Vagina (tissue), 2 donors: Measurements from ENCODE around the gene AGBL4. TPM values are rescaled to one million over a fixed set of nuclear protein-coding genes. Genes with fewer than 3 reads are reported as not detected.

Experiments
- DNase-seq, 2 donors: peaks; one replicate each; pipeline ENCODE4 v3.0.0-alpha.2; 2017; ENCODE audit errors: extremely low spot score in 2 of 2
- H3K27ac ChIP-seq: fragments of 200-600 bp; sonication (generic); one replicate; pipeline ENCODE4 v1.5.1; 2019
- H3K27me3 ChIP-seq: fragments of 200-600 bp; sonication (generic); one replicate; pipeline ENCODE4 v1.5.1; 2019
- H3K36me3 ChIP-seq, 2 donors: fragments of 200-600 bp; sonication (generic); one replicate each; pipeline ENCODE4 v1.5.1; 2017 to 2019
- H3K4me1 ChIP-seq: fragments of 200-600 bp; sonication (generic); one replicate; pipeline ENCODE4 v1.5.1; 2019
- H3K4me3 ChIP-seq, 2 donors: fragments of 200-600 bp; sonication (generic); 1 replicate in 1 of 2; 2 replicates in 1 of 2; pipeline ENCODE4 v1.5.1; 2016 to 2019
- H3K9me3 ChIP-seq: fragments of 200-600 bp; sonication (generic); one replicate; pipeline ENCODE4 v1.5.1; 2019
- POLR2A ChIP-seq, 2 donors: fragments of 450-650 bp; IDR thresholded peaks; one replicate each; pipeline ENCODE4 v1.6.1; 2017; ENCODE audit warnings: antibody characterized with exemption in 2 of 2, mild to moderate bottlenecking in 2 of 2, moderate library complexity in 2 of 2
- POLR2AphosphoS5 ChIP-seq, 2 donors: sonication (generic); formaldehyde crosslinking; IDR thresholded peaks; one replicate each; pipeline ENCODE4 v1.9.0; 2017; ENCODE audit warnings: antibody characterized with exemption in 2 of 2, mild to moderate bottlenecking in 2 of 2, low read depth in 1 of 2; ENCODE audit not compliant: insufficient read depth in 1 of 2
- intact Hi-C: fragments of 100-400 bp; cut with DNase I; formaldehyde crosslinking; loops from one replicate; pipeline ENCODE4 v1.15.1; 2023
- total RNA-seq: library from RNA; depleted of rRNA; stranded (reverse); fragments of >200 nt; gene quantifications from one replicate; pipeline ENCODE4 v1.2.3, GENCODE V29; 2016
- TF ChIP-seq, protein P1 (sequence below), 3 experiments: fragments of 450-650 bp in 2 of 3; fragments of 200-600 bp in 1 of 3; sonication (generic) in 1 of 3; IDR thresholded peaks; one replicate each; pipeline ENCODE4 v1.5.1; 2017 to 2019; ENCODE audit warnings: antibody characterized with exemption in 3 of 3, mild to moderate bottlenecking in 2 of 3, moderate library complexity in 2 of 3

Gene AGBL4
- total RNA-seq, 1 donor from 2014 or later: not detected

DNA sequence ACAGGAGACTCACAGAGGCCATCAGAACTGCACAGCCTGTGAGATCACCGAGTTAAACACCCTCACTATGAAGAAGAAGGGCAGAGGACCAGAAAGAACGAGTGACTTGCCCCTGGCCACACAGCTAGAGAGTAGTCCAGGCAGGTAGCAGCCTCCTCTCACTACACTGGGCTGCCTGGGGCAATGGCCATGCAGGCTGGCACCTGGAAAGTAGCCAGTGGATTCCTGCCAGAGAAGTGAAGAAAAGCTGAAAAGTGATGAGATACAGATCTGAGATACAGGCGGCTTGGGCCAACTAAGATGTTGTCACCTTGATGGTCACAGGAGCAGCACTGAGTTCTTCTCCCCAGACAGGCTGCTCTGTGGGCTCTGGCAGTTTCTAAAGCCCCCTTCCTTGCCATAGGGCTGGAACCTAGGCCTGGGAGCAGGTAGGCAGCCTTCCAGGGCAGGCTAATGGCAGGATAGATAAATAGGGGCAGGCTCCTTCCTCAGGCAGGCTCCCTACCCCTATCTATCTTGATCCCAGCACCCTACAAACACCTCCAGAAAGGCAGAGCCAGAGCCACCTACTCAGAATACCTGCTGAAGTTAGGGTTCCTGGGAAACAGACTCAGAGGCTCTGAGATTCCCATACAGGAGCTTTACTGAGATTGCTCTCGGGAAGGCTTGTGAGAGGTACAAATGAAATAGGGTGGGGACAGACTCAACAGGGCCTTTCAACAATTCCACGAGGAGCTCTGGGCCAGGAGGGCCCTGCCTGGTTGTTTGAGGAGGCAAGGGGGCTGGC lies 1353.3 kb downstream of the AGBL4 start:
- Histone ChIP-seq H3K4me3 (no peak overlapping the region), H3K27ac (no peak overlapping the region), H3K4me1 (no peaks in the 10 kb centered on the region), H3K9me3 (no peaks in the 10 kb centered on the region), H3K36me3 (no peaks in the 10 kb centered on the region), H3K27me3 (no peaks in the 10 kb centered on the region)
- no peak for TF ChIP-seq POLR2AphosphoS5 (IDR thresholded peaks at IDR 0.05; ENCODE audit: insufficient read depth in 1 of 2, low read depth in 1 of 2)
- TF ChIP-seq, protein P1, sequence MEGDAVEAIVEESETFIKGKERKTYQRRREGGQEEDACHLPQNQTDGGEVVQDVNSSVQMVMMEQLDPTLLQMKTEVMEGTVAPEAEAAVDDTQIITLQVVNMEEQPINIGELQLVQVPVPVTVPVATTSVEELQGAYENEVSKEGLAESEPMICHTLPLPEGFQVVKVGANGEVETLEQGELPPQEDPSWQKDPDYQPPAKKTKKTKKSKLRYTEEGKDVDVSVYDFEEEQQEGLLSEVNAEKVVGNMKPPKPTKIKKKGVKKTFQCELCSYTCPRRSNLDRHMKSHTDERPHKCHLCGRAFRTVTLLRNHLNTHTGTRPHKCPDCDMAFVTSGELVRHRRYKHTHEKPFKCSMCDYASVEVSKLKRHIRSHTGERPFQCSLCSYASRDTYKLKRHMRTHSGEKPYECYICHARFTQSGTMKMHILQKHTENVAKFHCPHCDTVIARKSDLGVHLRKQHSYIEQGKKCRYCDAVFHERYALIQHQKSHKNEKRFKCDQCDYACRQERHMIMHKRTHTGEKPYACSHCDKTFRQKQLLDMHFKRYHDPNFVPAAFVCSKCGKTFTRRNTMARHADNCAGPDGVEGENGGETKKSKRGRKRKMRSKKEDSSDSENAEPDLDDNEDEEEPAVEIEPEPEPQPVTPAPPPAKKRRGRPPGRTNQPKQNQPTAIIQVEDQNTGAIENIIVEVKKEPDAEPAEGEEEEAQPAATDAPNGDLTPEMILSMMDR (IDR thresholded peaks at IDR 0.05): no peak
- no peak for TF ChIP-seq POLR2A (IDR thresholded peaks at IDR 0.05)
- intact Hi-C loops: no loop called here
- no peak for DNase-seq

DNA sequence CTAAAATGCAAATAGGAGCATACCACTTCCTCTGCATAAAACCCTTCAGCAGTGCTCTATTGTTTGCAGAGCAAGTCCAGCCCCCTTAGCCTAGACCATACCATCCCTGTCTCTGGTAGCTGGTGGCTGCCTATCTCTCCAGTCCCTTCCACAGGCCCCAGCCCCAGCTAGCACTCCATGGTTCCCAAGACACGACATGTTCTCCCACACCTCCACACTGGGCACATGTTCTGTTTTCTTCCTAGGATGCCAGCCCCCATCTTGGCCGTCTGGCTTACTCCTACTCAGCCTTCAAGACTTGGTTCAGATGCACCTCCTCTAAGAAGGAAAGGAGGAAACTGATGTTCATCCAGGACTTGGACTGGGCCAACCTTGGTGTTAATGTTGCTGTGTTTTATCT lies 1355.4 kb downstream of the AGBL4 start:
- no peak for DNase-seq
- TF ChIP-seq, protein P1 (IDR thresholded peaks at IDR 0.05): no peak
- TF ChIP-seq POLR2A (IDR thresholded peaks at IDR 0.05) (no peak), POLR2AphosphoS5 (IDR thresholded peaks at IDR 0.05; ENCODE audit: insufficient read depth in 1 of 2, low read depth in 1 of 2) (no peak)
- intact Hi-C loops: no loop called here
- no peaks in the 10 kb centered on the region for H3K36me3 ChIP-seq
- H3K4me1 ChIP-seq: no peaks in the 10 kb centered on the region
- H3K4me3 ChIP-seq: no peak overlapping the region
- no peaks in the 10 kb centered on the region for H3K9me3 ChIP-seq
- no peaks in the 10 kb centered on the region for H3K27me3 ChIP-seq
- H3K27ac ChIP-seq: no peak overlapping the region

DNA sequence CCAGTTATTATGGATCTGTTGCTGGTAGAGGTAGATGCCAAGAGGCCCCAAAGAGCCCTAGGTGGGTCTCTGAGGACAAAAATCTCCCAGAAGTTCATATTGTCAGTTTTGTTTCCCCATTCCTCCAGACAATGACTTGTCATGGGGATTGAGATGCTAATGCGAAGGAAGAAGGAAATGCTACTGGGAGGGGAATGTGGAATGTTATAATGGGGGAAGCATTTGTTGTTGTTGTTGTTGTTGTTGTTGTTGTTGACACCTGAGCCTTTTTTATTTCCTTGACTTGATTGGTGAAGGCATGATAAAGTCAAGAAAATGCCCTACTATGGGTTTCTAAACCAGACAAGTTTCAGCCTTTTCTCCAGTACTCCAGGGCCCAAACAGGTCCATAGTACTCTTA lies 1356.0 kb downstream of the AGBL4 start:
- intact Hi-C loops: no loop called here

DNA sequence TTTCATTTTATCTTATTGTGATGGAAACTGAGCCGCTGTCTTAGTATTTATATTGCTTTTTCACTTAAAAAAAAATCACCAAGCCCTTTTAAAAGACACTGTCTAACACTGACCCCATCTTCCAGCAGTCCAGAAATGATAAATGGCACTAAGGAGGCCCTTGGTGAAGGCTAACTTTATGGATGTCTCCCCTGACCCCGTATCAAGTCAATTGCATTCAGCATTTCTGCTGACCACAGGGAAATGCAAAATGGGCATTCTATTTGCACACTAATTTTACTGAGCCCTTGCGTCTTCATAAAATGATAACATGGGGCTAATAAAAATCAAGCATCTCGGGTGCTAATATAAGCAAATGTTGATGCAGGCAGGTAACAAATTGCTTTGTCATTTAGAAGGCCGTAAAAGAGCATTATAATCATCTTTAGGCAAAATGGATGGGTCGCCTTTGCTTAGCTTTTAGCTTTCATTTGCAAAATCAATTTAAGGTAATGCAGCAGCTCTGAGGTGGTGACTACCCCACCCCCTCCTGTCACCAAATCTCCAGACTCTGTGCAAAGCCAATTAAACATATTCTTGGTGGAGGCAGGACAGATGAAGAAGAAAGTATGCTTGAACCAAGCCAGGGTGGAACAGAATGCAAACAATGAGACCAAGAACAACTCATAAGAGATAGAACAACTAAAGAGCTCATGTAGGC lies 1357.9 kb downstream of the AGBL4 start:
- no peak for TF ChIP-seq POLR2AphosphoS5 (IDR thresholded peaks at IDR 0.05; ENCODE audit: insufficient read depth in 1 of 2, low read depth in 1 of 2)
- no peak for TF ChIP-seq POLR2A (IDR thresholded peaks at IDR 0.05)
- TF ChIP-seq, protein P1 (IDR thresholded peaks at IDR 0.05): no peak
- no peak overlapping the region for H3K4me3 ChIP-seq
- no peak overlapping the region for H3K27ac ChIP-seq
- H3K4me1 ChIP-seq: no peaks in the 10 kb centered on the region
- no peaks in the 10 kb centered on the region for H3K27me3 ChIP-seq
- H3K36me3 ChIP-seq: no peaks in the 10 kb centered on the region
- no peaks in the 10 kb centered on the region for H3K9me3 ChIP-seq
- intact Hi-C loops: no loop called here
- DNase-seq: no peak

More for the DNA sequence above, 1356.0 kb downstream of the AGBL4 start:
- Histone ChIP-seq H3K4me3 (no peak overlapping the region), H3K9me3 (no peaks in the 10 kb centered on the region), H3K27me3 (no peaks in the 10 kb centered on the region), H3K36me3 (no peaks in the 10 kb centered on the region), H3K4me1 (no peaks in the 10 kb centered on the region), H3K27ac (no peak overlapping the region)
- TF ChIP-seq POLR2A (IDR thresholded peaks at IDR 0.05) (no peak), POLR2AphosphoS5 (IDR thresholded peaks at IDR 0.05; ENCODE audit: insufficient read depth in 1 of 2, low read depth in 1 of 2) (no peak)
- TF ChIP-seq, protein P1 (IDR thresholded peaks at IDR 0.05): no peak
- DNase-seq: no peak
